Measurements from ENCODE around the gene ATF4.

DNA sequence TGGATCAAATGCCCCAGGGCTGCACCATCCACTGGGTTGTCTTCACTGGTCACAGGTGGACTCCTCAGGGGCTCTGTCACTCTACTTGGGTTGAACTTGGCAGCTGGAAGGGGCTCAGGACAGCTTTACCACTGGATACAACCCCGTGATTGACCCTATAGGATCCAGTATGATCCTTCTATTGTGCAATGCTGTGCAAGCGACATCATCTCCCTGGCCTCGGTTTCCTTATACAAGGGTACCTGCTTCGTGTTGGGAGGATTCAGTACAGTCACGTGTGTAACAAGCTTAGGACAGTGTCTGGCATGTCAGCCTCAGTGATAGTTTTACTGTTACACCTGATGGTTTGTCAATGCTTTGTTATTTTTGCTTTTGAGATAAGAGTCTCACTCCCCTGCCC is 38.8 kb upstream of the ATF4 start:
- TF ChIP-seq, protein P1, sequence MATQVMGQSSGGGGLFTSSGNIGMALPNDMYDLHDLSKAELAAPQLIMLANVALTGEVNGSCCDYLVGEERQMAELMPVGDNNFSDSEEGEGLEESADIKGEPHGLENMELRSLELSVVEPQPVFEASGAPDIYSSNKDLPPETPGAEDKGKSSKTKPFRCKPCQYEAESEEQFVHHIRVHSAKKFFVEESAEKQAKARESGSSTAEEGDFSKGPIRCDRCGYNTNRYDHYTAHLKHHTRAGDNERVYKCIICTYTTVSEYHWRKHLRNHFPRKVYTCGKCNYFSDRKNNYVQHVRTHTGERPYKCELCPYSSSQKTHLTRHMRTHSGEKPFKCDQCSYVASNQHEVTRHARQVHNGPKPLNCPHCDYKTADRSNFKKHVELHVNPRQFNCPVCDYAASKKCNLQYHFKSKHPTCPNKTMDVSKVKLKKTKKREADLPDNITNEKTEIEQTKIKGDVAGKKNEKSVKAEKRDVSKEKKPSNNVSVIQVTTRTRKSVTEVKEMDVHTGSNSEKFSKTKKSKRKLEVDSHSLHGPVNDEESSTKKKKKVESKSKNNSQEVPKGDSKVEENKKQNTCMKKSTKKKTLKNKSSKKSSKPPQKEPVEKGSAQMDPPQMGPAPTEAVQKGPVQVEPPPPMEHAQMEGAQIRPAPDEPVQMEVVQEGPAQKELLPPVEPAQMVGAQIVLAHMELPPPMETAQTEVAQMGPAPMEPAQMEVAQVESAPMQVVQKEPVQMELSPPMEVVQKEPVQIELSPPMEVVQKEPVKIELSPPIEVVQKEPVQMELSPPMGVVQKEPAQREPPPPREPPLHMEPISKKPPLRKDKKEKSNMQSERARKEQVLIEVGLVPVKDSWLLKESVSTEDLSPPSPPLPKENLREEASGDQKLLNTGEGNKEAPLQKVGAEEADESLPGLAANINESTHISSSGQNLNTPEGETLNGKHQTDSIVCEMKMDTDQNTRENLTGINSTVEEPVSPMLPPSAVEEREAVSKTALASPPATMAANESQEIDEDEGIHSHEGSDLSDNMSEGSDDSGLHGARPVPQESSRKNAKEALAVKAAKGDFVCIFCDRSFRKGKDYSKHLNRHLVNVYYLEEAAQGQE (IDR thresholded peaks at IDR 0.05; ENCODE audit: insufficient replicate concordance, low read depth): no peak
- TF ChIP-seq, protein P2, sequence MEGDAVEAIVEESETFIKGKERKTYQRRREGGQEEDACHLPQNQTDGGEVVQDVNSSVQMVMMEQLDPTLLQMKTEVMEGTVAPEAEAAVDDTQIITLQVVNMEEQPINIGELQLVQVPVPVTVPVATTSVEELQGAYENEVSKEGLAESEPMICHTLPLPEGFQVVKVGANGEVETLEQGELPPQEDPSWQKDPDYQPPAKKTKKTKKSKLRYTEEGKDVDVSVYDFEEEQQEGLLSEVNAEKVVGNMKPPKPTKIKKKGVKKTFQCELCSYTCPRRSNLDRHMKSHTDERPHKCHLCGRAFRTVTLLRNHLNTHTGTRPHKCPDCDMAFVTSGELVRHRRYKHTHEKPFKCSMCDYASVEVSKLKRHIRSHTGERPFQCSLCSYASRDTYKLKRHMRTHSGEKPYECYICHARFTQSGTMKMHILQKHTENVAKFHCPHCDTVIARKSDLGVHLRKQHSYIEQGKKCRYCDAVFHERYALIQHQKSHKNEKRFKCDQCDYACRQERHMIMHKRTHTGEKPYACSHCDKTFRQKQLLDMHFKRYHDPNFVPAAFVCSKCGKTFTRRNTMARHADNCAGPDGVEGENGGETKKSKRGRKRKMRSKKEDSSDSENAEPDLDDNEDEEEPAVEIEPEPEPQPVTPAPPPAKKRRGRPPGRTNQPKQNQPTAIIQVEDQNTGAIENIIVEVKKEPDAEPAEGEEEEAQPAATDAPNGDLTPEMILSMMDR (IDR thresholded peaks at IDR 0.05; ENCODE audit: insufficient read depth, low read length): no peak
- no peak for TF ChIP-seq POLR2AphosphoS5 (IDR thresholded peaks at IDR 0.05; ENCODE audit: low read depth)
